Right kidney (tissue), 1 donor: ENCODE measurements around the gene CYP2U1.

ENCODE experiments used
- DNase-seq: peaks from one replicate; pipeline ENCODE4 v3.0.0-alpha.2; 2016

The CYP2U1 gene

DNA sequence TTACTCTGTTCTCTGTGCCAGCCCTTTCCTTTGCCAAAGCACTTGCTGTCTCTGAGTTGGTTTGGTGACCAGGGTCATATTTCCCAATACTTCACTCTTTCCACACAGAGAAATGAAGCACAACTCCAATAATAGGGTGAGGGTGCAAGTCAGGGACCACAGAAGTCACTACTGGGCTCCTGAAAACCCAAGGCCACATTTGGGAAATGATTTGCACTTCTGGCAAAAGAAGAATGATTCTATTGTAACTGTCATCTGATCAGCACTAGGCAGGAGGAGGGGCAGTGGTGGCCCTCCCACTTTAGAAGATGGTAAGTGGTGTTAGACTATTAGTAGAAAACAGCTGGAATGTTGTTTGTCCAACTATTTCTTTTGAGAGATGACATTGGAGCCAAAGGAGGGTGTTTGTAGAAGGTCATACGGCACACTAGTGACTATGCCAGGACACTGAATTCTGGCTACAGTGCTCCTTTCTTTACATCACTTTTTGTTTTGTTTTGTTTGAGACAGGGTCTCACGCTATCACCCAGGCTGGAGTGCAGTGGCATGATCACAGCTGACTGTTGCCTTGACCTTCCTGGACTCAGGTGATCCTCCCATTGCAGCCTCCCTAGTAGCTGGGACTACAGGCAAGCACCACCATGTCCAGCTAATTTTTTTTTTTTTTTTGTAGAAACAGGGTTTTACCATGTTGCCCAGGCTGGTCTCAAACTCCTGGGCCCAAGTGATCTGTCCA, 47.5 kb downstream of the CYP2U1 start:
- DNase-seq = no peak

- no peak for DNase-seq
Measured at GRCh38 chr4:107987916-107988762, 56.8 kb downstream of the CYP2U1 start.

- no peak for DNase-seq
Measured at GRCh38 chr4:107988763-107989035, 57.4 kb downstream of the CYP2U1 start.

- DNase-seq = no peak
Measured at GRCh38 chr4:107989162-107989536, 57.8 kb downstream of the CYP2U1 start.

DNA sequence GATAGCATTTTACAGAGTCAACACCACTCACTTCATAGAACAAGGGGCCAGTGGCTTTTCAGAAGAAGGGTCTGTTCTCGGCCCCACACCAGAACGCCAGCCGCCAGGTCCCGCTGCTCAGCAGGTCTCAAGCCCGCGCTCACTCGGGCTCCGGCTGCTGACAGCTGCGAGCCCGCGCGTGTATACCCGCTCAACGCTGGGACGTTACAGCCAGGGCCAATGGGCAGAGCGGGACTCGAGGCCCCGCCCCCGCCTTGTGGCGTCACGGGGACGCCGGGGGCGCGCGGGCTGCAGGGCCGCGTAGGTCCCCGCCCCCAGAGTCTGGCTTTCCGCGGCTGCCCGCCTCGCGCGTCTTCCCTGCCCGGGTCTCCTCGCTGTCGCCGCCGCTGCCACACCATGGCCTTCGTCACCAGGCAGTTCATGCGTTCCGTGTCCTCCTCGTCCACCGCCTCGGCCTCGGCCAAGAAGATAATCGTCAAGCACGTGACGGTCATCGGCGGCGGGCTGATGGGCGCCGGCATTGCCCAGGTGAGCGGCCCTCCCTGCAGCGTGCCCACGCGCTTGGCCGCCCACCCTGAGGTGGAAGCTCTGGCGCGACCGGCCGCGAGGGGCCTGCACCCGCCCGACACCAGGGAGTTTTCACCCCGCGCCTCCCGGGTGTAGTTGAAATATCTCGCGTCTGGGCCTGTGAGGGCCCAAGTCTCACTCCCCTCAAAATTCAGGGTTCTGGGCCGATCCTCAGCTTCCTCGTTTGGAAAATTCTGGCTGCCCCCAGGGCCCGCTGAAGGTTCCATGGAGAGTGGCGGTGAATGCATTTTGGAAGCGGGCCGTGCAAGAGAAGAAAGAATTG, 58.4 kb downstream of the CYP2U1 start, which contains the start of gene HADH:
HADH (plus strand) TSS at position 353 of the 850 bp plus-strand sequence; CDS start at position 397, 44 bp downstream.
- peak; percentile 95 for DNase-seq

DNA sequence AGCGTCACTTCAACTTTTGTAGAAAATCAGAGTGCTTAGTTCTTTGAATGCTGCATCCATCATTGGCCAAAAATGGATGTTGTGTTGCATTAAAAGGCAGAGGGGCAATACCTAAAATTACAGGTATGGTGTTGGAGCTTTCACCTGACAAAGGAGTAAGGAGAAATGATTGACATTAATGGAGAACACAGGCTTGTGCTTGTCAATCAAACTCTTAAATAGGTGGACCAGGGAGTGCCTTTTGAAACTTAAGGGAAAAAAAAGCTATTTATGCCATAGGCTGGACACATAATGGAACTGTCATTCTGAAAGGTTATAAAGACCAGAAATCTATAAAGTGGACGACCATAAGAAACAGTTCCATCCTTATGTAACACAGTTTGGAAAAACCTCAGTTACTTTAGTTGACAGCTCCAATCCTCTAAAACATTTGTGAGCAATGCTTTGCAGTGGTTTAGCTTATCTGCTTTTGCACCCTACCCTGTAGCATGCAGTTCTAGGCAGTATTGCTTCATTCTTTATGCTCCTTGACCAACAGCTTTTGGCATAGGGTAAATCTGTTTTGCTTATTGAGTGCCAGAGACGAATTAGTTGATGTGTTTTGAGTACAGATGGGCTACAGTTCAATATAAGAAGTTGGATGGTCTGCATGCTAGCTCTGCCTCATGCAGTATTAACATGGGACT, 60.7 kb downstream of the CYP2U1 start:
- DNase-seq = no peak

DNA sequence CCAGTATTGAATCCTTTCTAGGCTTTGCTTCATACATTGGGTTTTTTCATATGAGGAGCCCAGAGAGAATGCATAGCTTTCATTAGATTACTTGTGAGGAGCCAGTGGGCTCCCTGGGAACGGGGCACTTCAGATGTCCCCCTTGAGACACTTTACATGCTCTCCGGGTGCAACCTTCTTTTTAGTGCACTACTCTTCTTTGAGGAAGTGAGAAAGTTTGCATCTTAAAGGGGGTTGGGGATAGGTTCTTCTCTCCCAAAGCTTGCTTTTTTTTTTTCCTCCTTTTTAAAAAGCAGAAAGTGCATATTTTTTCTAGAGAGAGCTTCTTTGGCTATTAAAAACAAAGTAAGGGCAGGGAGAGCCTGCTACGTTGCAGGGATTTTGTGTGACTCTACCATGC, 62.6 kb downstream of the CYP2U1 start:
- DNase-seq = no peak

GRCh38 chr4:107994894-107995293, 63.5 kb downstream of the CYP2U1 start:
- DNase-seq = no peak

- no peak for DNase-seq
Measured at GRCh38 chr4:107996949-107997788, 65.8 kb downstream of the CYP2U1 start.

DNA sequence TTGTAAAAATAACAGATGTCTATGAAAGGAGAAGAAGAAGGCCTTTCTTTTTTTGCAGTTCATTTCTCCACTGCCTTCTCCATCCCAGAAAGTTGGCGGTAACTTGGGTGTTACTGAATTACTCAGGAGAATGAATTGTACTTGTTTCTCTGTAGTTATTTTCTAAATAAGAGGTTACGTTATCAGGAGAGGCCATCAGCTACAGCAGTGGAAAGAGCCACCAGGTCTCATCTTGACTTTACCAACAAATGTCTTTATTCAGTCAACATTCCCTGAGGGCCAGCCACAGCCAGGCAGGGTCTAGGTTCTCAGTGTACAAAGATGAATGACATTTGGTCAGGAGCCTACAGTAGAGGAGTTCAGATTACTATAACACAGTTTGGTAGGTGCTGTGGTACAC, 66.4 kb downstream of the CYP2U1 start:
- DNase-seq = no peak

GRCh38 chr4:107999932-108000539, 68.7 kb downstream of the CYP2U1 start:
- no peak for DNase-seq

DNA sequence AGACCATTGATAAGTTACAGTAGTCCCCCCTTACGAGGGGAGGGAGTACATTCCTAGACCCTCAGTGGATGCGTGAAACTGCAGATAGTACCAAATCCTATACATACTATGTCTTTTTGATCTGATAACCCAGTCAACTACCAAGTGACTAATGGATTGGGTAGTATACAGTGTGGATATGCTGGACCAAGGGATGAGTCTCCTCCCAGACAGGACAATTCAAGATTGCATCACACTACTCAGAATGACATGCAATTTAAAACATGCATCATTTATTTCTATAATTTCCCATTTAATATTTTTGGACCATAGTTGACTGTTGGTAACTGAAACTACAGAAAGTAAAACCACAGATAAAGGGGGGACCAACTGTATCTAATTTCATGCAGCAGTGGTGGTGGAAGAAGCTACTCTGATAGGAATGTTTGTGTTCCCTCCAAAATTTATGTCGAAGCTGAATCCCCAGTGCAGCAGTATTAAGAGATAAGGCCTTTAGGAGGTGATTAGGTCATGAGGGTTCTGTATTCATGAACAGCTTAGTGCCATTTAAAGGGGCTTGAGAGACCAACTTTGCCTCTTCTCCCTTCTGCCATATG, 70.3 kb downstream of the CYP2U1 start:
- DNase-seq = no peak
